Omental fat pad (tissue), 4 donors: ENCODE data around the gene STAP1. TPM values are rescaled to one million over a fixed set of nuclear protein-coding genes. Genes with fewer than 3 reads are reported as not detected.

Source experiments
- ATAC-seq: fragments of 150-250 bp; one replicate; pipeline ENCODE4 v1.9.1; 2016; ENCODE audit warnings: mild to moderate bottlenecking, moderate library complexity; ENCODE audit not compliant: low FRiP score
- DNase-seq: peaks from one replicate; pipeline ENCODE4 v3.0.0-alpha.2; 2019; ENCODE audit warnings: low spot score
- CTCF ChIP-seq, 3 donors: fragments of 450-650 bp; IDR thresholded peaks; one replicate each; pipeline ENCODE4 v1.5.1; 2016 to 2017; ENCODE audit warnings: antibody characterized with exemption in 3 of 3, mild to moderate bottlenecking in 3 of 3, moderate library complexity in 2 of 3
- total RNA-seq, 4 donors: library from RNA; depleted of rRNA; stranded (reverse); fragments of >200 nt; gene quantifications; one replicate each; pipeline ENCODE4 v1.1.0, GENCODE V29; 2016

Gene STAP1
- total RNA-seq, 4 donors from 2014 or later: 0.56 TPM; not detected in 3

GRCh38 chr4:67573193-67573592, 14.7 kb downstream of the STAP1 start:
- no peak for TF ChIP-seq CTCF (IDR thresholded peaks at IDR 0.05)
- ATAC-seq: no peak
- DNase-seq: no peak

- ATAC-seq (no peak), DNase-seq (no peak)
- TF ChIP-seq CTCF (IDR thresholded peaks at IDR 0.05): no peak
Measured at GRCh38 chr4:67575232-67576058, 16.9 kb downstream of the STAP1 start.

- ATAC-seq (no peak), DNase-seq (no peak)
- TF ChIP-seq CTCF (IDR thresholded peaks at IDR 0.05): no peak
Measured at GRCh38 chr4:67576059-67576466, 17.5 kb downstream of the STAP1 start.

GRCh38 chr4:67576538-67576937, 18.0 kb downstream of the STAP1 start:
- TF ChIP-seq CTCF (IDR thresholded peaks at IDR 0.05): no peak
- DNase-seq (no peak), ATAC-seq (no peak)

GRCh38 chr4:67580577-67580976, 22.1 kb downstream of the STAP1 start:
- DNase-seq: no peak

GRCh38 chr4:67581208-67581857, 22.8 kb downstream of the STAP1 start:
- ATAC-seq: no peak
- no peak for TF ChIP-seq CTCF (IDR thresholded peaks at IDR 0.05)
- no peak for DNase-seq

More at GRCh38 chr4:67580577-67580976, 22.1 kb downstream of the STAP1 start:
- TF ChIP-seq CTCF (IDR thresholded peaks at IDR 0.05): no peak
- no peak for ATAC-seq
